ENCODE measurements around the gene HDAC3. TPM values are rescaled to one million over a fixed set of nuclear protein-coding genes. Genes with fewer than 3 reads are reported as not detected.

The HDAC3 gene
- total RNA-seq, 4 donors from 2014 or later, result 35.4 to 77.8 (median 37.7) TPM

- Histone ChIP-seq H3K27ac (no peak overlapping the region), H3K36me3 (peaks cover 3 to 66% of the 10 kb centered on the region in 2 donors), H3K9me3 (no peaks in the 10 kb centered on the region), H3K4me3 (no peak overlapping the region), H3K27me3 (no peaks in the 10 kb centered on the region), H3K4me1 (no peaks in the 10 kb centered on the region)
- 82 to 95% methylated on average over 4 to 5 of the region's 6 CpGs for WGBS, 2 donors (ENCODE audit: low coverage in 1 of 2)
- no peak for ATAC-seq
- TF ChIP-seq POLR2AphosphoS5 (IDR thresholded peaks at IDR 0.05) (no peak), EP300 (IDR thresholded peaks at IDR 0.05) (no peak), CTCF (IDR thresholded peaks at IDR 0.05) (no peak), POLR2A (IDR thresholded peaks at IDR 0.05) (no peak)
These were observed 51.1 kb downstream of the HDAC3 start for GRCh38 chr5:141585594-141585993.

DNA sequence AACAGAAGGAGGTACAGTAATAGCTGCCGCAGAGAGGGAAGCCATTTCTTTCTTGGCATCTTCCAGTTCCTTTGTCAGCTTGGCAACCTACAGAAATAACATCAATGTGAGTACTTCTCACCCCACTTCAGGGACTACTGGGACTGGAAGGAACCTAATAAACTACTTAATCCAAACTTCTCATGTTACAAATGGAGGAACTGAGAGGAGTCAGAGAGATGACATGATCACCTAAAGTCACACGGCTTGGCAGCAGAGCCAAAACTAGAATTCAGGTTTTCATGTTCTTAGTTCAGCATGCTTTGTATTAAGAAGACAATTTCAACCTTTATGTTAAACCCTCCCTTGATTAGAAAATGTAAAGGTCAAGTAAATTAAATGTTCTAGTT lies 62.5 kb downstream of the HDAC3 start:
- Histone ChIP-seq H3K4me1 (no peaks in the 10 kb centered on the region), H3K36me3 (peaks cover 19 to 100% of the 10 kb centered on the region in 2 donors), H3K9me3 (no peaks in the 10 kb centered on the region), H3K27ac (no peak overlapping the region), H3K4me3 (no peak overlapping the region), H3K27me3 (no peaks in the 10 kb centered on the region)
- no peak for ATAC-seq
- TF ChIP-seq POLR2A (IDR thresholded peaks at IDR 0.05) (no peak), EP300 (IDR thresholded peaks at IDR 0.05) (no peak), CTCF (IDR thresholded peaks at IDR 0.05) (no peak), POLR2AphosphoS5 (IDR thresholded peaks at IDR 0.05) (no peak)
- 75 to 83% methylated on average over 2 of the region's 2 CpGs for WGBS, 2 donors (ENCODE audit: low coverage in 1 of 2)

DNA sequence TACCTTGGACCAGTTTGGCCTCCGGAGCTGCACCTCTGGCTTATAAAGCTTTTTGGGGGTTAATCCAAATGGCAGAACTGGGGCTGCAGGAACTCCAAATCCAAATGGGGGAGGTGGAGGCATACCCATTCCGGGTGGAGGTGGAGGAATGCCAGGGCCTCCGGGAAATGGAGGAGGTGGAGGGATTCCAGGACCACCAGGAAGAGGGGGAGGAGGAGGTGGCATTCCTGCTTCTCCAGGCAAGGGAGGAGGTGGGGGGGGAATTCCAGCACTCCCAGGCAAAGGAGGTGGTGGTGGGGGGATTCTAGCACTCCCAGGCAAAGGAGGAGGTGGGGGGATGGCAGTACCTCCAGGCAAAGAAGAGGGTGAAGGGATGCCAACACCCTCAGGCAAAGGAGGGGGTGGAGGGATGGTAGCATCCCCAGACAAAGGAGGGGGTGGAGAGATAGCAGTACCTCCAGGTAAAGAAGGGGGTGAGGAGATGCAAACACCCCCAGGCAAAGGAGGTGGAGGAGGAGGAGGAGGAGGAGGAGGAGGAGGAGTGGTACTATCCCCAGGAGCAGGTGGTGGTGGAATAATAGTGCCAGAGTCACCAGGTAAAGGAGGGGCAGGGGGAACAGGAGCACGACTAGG lies 63.0 kb downstream of the HDAC3 start:
- no peak overlapping the region for H3K4me3 ChIP-seq
- no peaks in the 10 kb centered on the region for H3K4me1 ChIP-seq
- ATAC-seq, result no peak
- TF ChIP-seq EP300 (IDR thresholded peaks at IDR 0.05) (no peak), CTCF (IDR thresholded peaks at IDR 0.05) (no peak), POLR2A (IDR thresholded peaks at IDR 0.05) (no peak), POLR2AphosphoS5 (IDR thresholded peaks at IDR 0.05) (no peak)
- WGBS, 2 donors (ENCODE audit: low coverage in 1 of 2), result 55 to 71% methylated on average over 3 to 4 of the region's 4 CpGs
- H3K27me3 ChIP-seq, result no peaks in the 10 kb centered on the region
- no peaks in the 10 kb centered on the region for H3K9me3 ChIP-seq
- peaks cover 14 to 100% of the 10 kb centered on the region in 2 donors for H3K36me3 ChIP-seq
- no peak overlapping the region for H3K27ac ChIP-seq

Small RNA genes within 50 kb of the gene (small RNA-seq; reads per million reads assigned to genes)
- 0 reads per million in 4 donors for gene RPS27AP10

Other genes with a start within 250 kb of the HDAC3 start
- 10 to 100 TPM in 1 of 4 donors, 1 to 10 TPM in 3; 3.1 to 14.8 (median 6.0) TPM for gene PCDHGB4, start 249.2 kb downstream of the HDAC3 start, total RNA-seq
- gene PCDHGA8, start 244.2 kb downstream of the HDAC3 start, total RNA-seq, result 1 to 10 TPM; 3.0 to 6.8 (median 3.6) TPM
- gene PCDHGB5, start 238.9 kb downstream of the HDAC3 start, total RNA-seq, result 10 to 100 TPM in 2 of 4 donors, 1 to 10 TPM in 2; 4.0 to 12.9 (median 9.8) TPM
- 1 to 10 TPM; 3.3 to 8.6 (median 5.9) TPM for gene PCDHGA9, start 234.1 kb downstream of the HDAC3 start, total RNA-seq
- 10 to 100 TPM in 1 of 4 donors, 1 to 10 TPM in 3; 5.7 to 11.7 (median 6.5) TPM for gene PCDHGB6, start 228.8 kb downstream of the HDAC3 start, total RNA-seq
- 1 to 10 TPM; 2.9 to 8.2 (median 4.7) TPM for gene PCDHGA10, start 223.9 kb downstream of the HDAC3 start, total RNA-seq
- gene PCDHGB7, start 219.2 kb downstream of the HDAC3 start, total RNA-seq, result 10 to 100 TPM; 12.3 to 19.3 (median 15.3) TPM
- gene PCDHGA11, start 215.8 kb downstream of the HDAC3 start, total RNA-seq, result 10 to 100 TPM in 1 of 4 donors, 1 to 10 TPM in 3; 1.9 to 12.3 (median 3.9) TPM
- gene PCDHGA12, start 206.3 kb downstream of the HDAC3 start, total RNA-seq, result 10 to 100 TPM in 1 of 4 donors, 1 to 10 TPM in 3; 5.3 to 15.4 (median 9.8) TPM
- gene PCDHGC3, start 160.9 kb downstream of the HDAC3 start, total RNA-seq, result 10 to 100 TPM; 52.6 to 95.6 (median 63.2) TPM
- gene PCDHGC4, start 151.8 kb downstream of the HDAC3 start, total RNA-seq, result 10 to 100 TPM in 1 of 4 donors, 1 to 10 TPM in 2, under 1 TPM in 1; 0.10 to 12.9 (median 2.4) TPM
- 1 to 10 TPM in 3 of 4 donors, under 1 TPM in 1; 0.07 to 5.1 (median 1.8) TPM for gene PCDHGC5, start 147.8 kb downstream of the HDAC3 start, total RNA-seq
- gene DIAPH1, start 17.8 kb downstream of the HDAC3 start, total RNA-seq, result 10 to 100 TPM; 35.2 to 62.3 (median 53.4) TPM
- 1 to 10 TPM; 2.3 to 5.4 (median 2.8) TPM for gene RELL2, start 148 bp upstream of the HDAC3 start, total RNA-seq
- 10 to 100 TPM in 3 of 4 donors, 1 to 10 TPM in 1; 8.2 to 14.8 (median 13.3) TPM for gene FCHSD1, start 14.6 kb upstream of the HDAC3 start, total RNA-seq
- gene ARAP3, start 45.4 kb upstream of the HDAC3 start, total RNA-seq, result 1 to 10 TPM; 5.3 to 7.2 (median 6.2) TPM
- gene PCDH1, start 241.6 kb upstream of the HDAC3 start, total RNA-seq, result 10 to 100 TPM; 23.0 to 52.8 (median 30.9) TPM

All from gastroesophageal sphincter (tissue), 4 donors.